Astrocyte (in vitro differentiated cells and primary cell): ENCODE results near the gene PNMA8A. TPM values are rescaled to one million over a fixed set of nuclear protein-coding genes. Genes with fewer than 3 reads are reported as not detected.
"Not testable (repeated sequence)": the region's sequence is repeated elsewhere in the genome, so short reads cannot be mapped to it uniquely, and the experiment has no call there.

Experiments
- DNase-seq: peaks from one replicate; pipeline ENCODE4 v3.0.0-alpha.2; 2010; ENCODE audit warnings: low read depth
- FAIRE-seq: peaks from 2 replicates; lab custom pipeline; 2011; peaks lifted over from hg19 to GRCh38; lab: Jason Lieb, UNC
- H2AFZ ChIP-seq: 2 replicates; pipeline ENCODE4 v1.6.0; 2012; ENCODE audit warnings: low read depth, low read length, inconsistent platforms
- H3K27ac ChIP-seq: 2 replicates; pipeline ENCODE4 v1.5.1; 2011; ENCODE audit warnings: low read depth, low read length, inconsistent platforms
- H3K27me3 ChIP-seq: 2 replicates; pipeline ENCODE4 v1.6.0; 2011; ENCODE audit warnings: low read length, inconsistent platforms; ENCODE audit not compliant: insufficient read depth
- H3K36me3 ChIP-seq: 2 replicates; pipeline ENCODE4 v1.5.1; 2011; ENCODE audit warnings: low read length, inconsistent platforms; ENCODE audit not compliant: insufficient read depth
- H3K4me1 ChIP-seq: 2 replicates; pipeline ENCODE4 v1.5.1; 2011; ENCODE audit warnings: low read length, inconsistent platforms; ENCODE audit not compliant: insufficient read depth
- H3K4me2 ChIP-seq: 2 replicates; pipeline ENCODE4 v1.6.0; 2012; ENCODE audit warnings: low read length, inconsistent platforms
- H3K4me3 ChIP-seq: 2 replicates; pipeline ENCODE4 v1.5.1; 2011; ENCODE audit warnings: low read depth, mild to moderate bottlenecking, low read length, inconsistent platforms; ENCODE audit not compliant: insufficient read depth
- H3K79me2 ChIP-seq: 2 replicates; pipeline ENCODE4 v1.6.0; 2012; ENCODE audit warnings: mild to moderate bottlenecking, low read length, inconsistent platforms; ENCODE audit not compliant: insufficient read depth
- H3K9ac ChIP-seq: 2 replicates; pipeline ENCODE4 v1.6.0; 2012; ENCODE audit warnings: mild to moderate bottlenecking, low read length, inconsistent platforms
- H3K9me3 ChIP-seq: 2 replicates; pipeline ENCODE4 v1.5.1; 2012; ENCODE audit warnings: low read depth, mild to moderate bottlenecking, low read length, inconsistent platforms; ENCODE audit not compliant: insufficient read depth
- H4K20me1 ChIP-seq: 2 replicates; pipeline ENCODE4 v1.6.0; 2012; ENCODE audit warnings: low read length, inconsistent platforms; ENCODE audit not compliant: insufficient read depth
- H3K27ac Mint-ChIP-seq: one replicate; pipeline ENCODE4 v1.8.0; 2021; ENCODE audit warnings: mild to moderate bottlenecking, mixed read lengths; ENCODE audit not compliant: unreplicated experiment
- H3K27me3 Mint-ChIP-seq: one replicate; pipeline ENCODE4 v1.8.0; 2021; ENCODE audit warnings: low read depth, mixed read lengths; ENCODE audit not compliant: unreplicated experiment
- H3K36me3 Mint-ChIP-seq: one replicate; pipeline ENCODE4 v1.8.0; 2021; ENCODE audit warnings: low read depth, mixed read lengths; ENCODE audit not compliant: unreplicated experiment
- H3K4me1 Mint-ChIP-seq: one replicate; pipeline ENCODE4 v1.8.0; 2021; ENCODE audit warnings: low read depth, mixed read lengths; ENCODE audit not compliant: unreplicated experiment
- H3K4me3 Mint-ChIP-seq: one replicate; pipeline ENCODE4 v1.8.0; 2021; ENCODE audit warnings: mild to moderate bottlenecking, moderate library complexity, mixed read lengths; ENCODE audit not compliant: unreplicated experiment
- H3K9me3 Mint-ChIP-seq: one replicate; pipeline ENCODE4 v1.8.0; 2021; ENCODE audit warnings: mild to moderate bottlenecking, mixed read lengths; ENCODE audit not compliant: unreplicated experiment
- EZH2 ChIP-seq: IDR thresholded peaks from 2 replicates; pipeline ENCODE4 v1.6.1; 2012; ENCODE audit warnings: mild to moderate bottlenecking, low read length, inconsistent platforms; ENCODE audit not compliant: insufficient read depth
- total RNA-seq: library from RNA; stranded (reverse); gene quantifications from 2 replicates; pipeline ENCODE4 v1.2.1, GENCODE V29; 2021
- TF ChIP-seq, protein P1 (sequence below): IDR thresholded peaks from 2 replicates; pipeline ENCODE4 v1.5.1; 2011; ENCODE audit warnings: low read depth, mild to moderate bottlenecking, inconsistent platforms, low read length, moderate library complexity; ENCODE audit not compliant: insufficient read depth

PNMA8A gene
- total RNA-seq, 1 donor from 2014 or later, result 12.1 TPM

DNA sequence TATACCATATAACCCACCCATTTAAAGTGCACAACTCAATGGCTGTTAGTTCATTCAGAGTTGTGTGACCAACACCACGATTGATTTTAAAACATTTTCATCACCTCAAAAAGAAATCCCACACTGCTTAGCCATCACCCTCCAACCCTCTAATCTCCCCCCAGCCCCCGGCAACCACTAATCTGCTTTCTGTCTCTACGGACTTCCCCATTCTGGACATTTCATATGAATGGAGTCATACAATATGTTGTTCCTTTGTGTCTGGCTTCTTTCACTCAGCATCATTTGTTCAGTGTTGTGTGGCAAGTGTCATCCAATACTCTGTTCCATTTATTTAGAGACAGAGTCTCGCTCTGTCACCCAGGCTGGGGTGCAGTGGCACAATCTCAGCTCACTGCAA, 28.3 kb upstream of the PNMA8A start:
- peaks cover 14% of the 10 kb centered on the region for H3K4me1 Mint-ChIP-seq
- no peak overlapping the region for H3K4me3 Mint-ChIP-seq
- H3K27ac Mint-ChIP-seq, result peak overlapping the region; percentile 16
- Histone ChIP-seq H3K9ac (no peak overlapping the region), H3K4me1 (peaks cover 6% of the 10 kb centered on the region), H4K20me1 (no peaks in the 10 kb centered on the region), H3K79me2 (no peaks in the 10 kb centered on the region), H3K36me3 (no peaks in the 10 kb centered on the region), H3K27me3 (peaks cover 4% of the 10 kb centered on the region), H2AFZ (no peak overlapping the region), H3K4me2 (no peak overlapping the region), H3K4me3 (no peak overlapping the region), H3K9me3 (peaks cover 5% of the 10 kb centered on the region), H3K27ac (no peak overlapping the region)
- DNase-seq (no peak), FAIRE-seq (no peak)
- no peaks in the 10 kb centered on the region for H3K27me3 Mint-ChIP-seq
- no peaks in the 10 kb centered on the region for H3K36me3 Mint-ChIP-seq
- H3K9me3 Mint-ChIP-seq, result peaks cover 2% of the 10 kb centered on the region
- TF ChIP-seq, protein P1, sequence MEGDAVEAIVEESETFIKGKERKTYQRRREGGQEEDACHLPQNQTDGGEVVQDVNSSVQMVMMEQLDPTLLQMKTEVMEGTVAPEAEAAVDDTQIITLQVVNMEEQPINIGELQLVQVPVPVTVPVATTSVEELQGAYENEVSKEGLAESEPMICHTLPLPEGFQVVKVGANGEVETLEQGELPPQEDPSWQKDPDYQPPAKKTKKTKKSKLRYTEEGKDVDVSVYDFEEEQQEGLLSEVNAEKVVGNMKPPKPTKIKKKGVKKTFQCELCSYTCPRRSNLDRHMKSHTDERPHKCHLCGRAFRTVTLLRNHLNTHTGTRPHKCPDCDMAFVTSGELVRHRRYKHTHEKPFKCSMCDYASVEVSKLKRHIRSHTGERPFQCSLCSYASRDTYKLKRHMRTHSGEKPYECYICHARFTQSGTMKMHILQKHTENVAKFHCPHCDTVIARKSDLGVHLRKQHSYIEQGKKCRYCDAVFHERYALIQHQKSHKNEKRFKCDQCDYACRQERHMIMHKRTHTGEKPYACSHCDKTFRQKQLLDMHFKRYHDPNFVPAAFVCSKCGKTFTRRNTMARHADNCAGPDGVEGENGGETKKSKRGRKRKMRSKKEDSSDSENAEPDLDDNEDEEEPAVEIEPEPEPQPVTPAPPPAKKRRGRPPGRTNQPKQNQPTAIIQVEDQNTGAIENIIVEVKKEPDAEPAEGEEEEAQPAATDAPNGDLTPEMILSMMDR, result no peak
- no peak for TF ChIP-seq EZH2

DNA sequence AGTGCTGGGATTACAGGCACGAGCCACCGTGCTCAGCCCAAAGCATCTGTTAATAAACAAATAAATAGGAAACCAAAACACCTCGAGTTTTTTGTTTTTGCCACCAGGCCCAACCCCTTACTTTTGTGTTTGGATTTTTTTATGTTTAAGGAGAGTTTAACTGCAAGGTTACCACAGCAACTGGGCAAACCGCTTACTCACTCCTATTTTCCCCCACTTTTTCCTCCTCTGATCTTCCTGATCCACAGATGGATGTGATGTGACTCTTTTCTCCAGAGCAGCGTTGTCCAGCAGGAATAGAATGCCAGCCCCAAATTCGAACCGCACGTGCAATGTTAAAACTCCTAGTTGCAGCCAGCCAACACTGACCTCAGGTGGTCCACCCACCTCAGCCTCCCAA, 26.4 kb upstream of the PNMA8A start:
- Mint-ChIP-seq H3K4me3 (no peak overlapping the region), H3K4me1 (peaks cover 14% of the 10 kb centered on the region), H3K36me3 (no peaks in the 10 kb centered on the region), H3K9me3 (no peaks in the 10 kb centered on the region), H3K27ac (peak overlapping the region; percentile 11), H3K27me3 (peaks cover 4% of the 10 kb centered on the region)
- Histone ChIP-seq H2AFZ (no peak overlapping the region), H3K27me3 (peaks cover 15% of the 10 kb centered on the region), H4K20me1 (no peaks in the 10 kb centered on the region), H3K27ac (no peak overlapping the region), H3K4me1 (peaks cover 6% of the 10 kb centered on the region), H3K4me3 (no peak overlapping the region), H3K9me3 (peaks cover 10% of the 10 kb centered on the region), H3K79me2 (no peaks in the 10 kb centered on the region), H3K4me2 (no peak overlapping the region), H3K9ac (no peak overlapping the region), H3K36me3 (no peaks in the 10 kb centered on the region)
- no peak for TF ChIP-seq EZH2
- TF ChIP-seq, protein P1, result no peak
- FAIRE-seq (no peak), DNase-seq (no peak)

DNA sequence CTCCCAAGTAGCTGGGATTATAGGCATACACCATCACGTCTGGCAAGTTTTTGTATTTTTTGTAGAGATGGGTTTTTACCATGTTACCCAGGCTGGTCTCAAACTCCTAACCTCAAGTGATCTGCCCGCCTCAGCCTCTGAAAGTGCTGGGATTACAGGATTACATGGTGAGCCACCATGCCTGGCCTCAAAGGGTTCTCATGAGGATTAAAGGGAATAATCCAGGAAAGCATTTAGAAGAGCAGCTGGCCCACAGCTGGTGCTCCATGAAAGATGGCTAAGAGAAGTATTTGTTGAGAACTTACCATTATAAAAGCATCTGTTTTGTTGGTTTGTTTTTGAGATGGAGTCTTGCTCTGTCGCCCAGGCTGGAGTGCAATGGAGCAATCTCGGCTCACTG, 25.5 kb upstream of the PNMA8A start:
- not testable (repeated sequence) for H3K9ac ChIP-seq, H3K36me3 ChIP-seq, H3K4me2 ChIP-seq, DNase-seq, H3K27ac ChIP-seq, H3K27ac Mint-ChIP-seq, H3K4me1 ChIP-seq, H3K9me3 Mint-ChIP-seq, H2AFZ ChIP-seq, H3K27me3 Mint-ChIP-seq, H3K36me3 Mint-ChIP-seq, H4K20me1 ChIP-seq, H3K79me2 ChIP-seq, H3K4me3 ChIP-seq, FAIRE-seq, H3K9me3 ChIP-seq, H3K4me3 Mint-ChIP-seq
- H3K4me1 Mint-ChIP-seq, result peaks cover 14% of the 10 kb centered on the region
- H3K27me3 ChIP-seq, result peaks cover 21% of the 10 kb centered on the region
